Omental fat pad (tissue), 4 donors: Measurements from ENCODE around the gene USP53. TPM values are rescaled to one million over a fixed set of nuclear protein-coding genes. Genes with fewer than 3 reads are reported as not detected.

Experiments
- ATAC-seq: fragments of 150-250 bp; one replicate; pipeline ENCODE4 v1.9.1; 2016; ENCODE audit warnings: mild to moderate bottlenecking, moderate library complexity; ENCODE audit not compliant: low FRiP score
- DNase-seq: peaks from one replicate; pipeline ENCODE4 v3.0.0-alpha.2; 2019; ENCODE audit warnings: low spot score
- CTCF ChIP-seq, 3 donors: fragments of 450-650 bp; IDR thresholded peaks; one replicate each; pipeline ENCODE4 v1.5.1; 2016 to 2017; ENCODE audit warnings: antibody characterized with exemption in 3 of 3, mild to moderate bottlenecking in 3 of 3, moderate library complexity in 2 of 3
- total RNA-seq, 4 donors: library from RNA; depleted of rRNA; stranded (reverse); fragments of >200 nt; gene quantifications; one replicate each; pipeline ENCODE4 v1.1.0, GENCODE V29; 2016

USP53 gene
- total RNA-seq, 4 donors from 2014 or later: 55.5 to 143 (median 105) TPM

- no peak for ATAC-seq
- TF ChIP-seq CTCF (IDR thresholded peaks at IDR 0.05): no peak
- DNase-seq: no peak
Measured at GRCh38 chr4:119313237-119313636, 100.7 kb downstream of the USP53 start.

GRCh38 chr4:119314356-119314755 is 101.8 kb downstream of the USP53 start:
- DNase-seq (no peak), ATAC-seq (no peak)

GRCh38 chr4:119315036-119315435 is 102.5 kb downstream of the USP53 start:
- TF ChIP-seq CTCF (IDR thresholded peaks at IDR 0.05): no peak
- ATAC-seq (no peak), DNase-seq (no peak)

More at GRCh38 chr4:119314356-119314755, 101.8 kb downstream of the USP53 start:
- TF ChIP-seq CTCF (IDR thresholded peaks at IDR 0.05): no peak

DNA sequence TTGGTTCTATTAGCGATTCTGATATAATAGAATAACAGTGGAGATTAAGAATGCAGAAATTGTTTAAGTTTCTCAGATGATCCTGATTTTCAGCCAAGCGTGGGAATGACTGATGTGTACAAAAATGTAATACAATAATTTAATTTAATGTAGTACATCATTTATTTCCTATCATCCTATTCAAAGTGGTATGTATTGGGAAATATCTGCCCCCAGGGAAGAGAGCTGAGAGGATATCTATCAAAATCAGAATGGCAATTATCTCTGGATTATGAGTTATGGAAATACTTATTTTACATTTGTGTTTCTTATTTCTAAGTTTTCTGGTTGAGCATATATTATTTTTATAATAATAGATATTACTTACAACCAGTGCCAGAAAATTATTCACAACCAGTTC is 105.5 kb downstream of the USP53 start:
- no peak for ATAC-seq
- TF ChIP-seq CTCF (IDR thresholded peaks at IDR 0.05): no peak

DNA sequence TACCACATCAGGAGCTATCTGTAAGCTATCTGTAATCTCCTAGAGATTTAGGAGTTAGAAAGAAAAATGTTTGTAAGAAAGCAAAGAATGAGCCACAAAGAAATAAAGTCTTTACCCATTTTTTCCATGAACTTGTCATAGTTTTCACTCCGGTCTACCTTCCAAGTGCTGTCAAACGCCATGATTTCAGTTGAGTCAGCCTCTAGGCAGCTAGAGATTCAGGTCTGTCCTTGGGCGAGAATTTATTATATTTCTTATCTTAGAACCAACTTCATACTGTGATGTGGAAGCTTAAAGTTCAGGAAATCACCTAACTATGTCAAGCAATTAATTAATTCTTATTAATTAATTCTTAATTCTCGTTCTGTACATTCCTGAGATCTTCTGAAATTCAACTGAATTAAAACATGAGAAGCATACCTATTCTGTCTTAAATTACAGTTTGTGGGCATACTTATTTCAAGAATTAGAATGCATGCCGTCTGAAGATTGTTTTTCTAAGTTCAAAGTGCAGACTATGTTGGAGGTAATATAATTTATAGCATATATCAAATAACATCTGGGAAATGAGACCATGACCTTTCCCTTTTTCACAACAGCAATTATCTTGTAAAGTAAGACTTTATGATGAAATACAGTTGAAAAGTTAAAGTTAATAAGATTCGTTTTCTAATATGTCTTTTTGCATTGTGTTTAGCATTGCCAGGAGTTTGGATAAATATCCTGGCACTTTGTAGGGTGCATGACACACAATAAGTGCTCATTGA is 109.6 kb downstream of the USP53 start, which contains the start of gene FABP2:
Gene FABP2 (minus strand): TSS at position 218 of the 767 bp plus-strand sequence. CDS start 36 bp downstream, at position 182.
- DNase-seq (no peak), ATAC-seq (no peak)
- no peak for TF ChIP-seq CTCF (IDR thresholded peaks at IDR 0.05)

More for the DNA sequence above, 105.5 kb downstream of the USP53 start:
- DNase-seq: no peak

DNA sequence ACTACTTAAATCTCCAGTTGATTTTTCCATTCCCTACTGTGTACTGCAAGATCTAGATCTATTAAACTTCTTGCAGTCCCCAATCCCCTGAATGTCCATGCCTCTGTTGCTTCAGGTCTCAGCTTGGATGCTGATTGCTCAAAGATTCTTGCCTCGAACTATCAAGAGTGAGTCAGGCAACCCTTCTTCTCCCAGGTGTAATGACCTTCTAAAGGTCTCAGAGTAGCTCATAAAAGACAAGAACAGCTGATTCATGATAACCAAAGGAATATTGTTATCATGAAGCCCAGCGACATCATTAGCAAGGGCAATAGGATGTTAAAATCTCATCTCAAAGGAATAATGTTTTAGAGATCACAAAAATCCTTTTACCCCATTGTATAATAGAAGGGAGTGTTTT is 116.2 kb downstream of the USP53 start:
- no peak for TF ChIP-seq CTCF (IDR thresholded peaks at IDR 0.05)
- DNase-seq (no peak), ATAC-seq (no peak)
